H9 (cell line): ENCODE measurements around the gene FAM241A. TPM values are rescaled to one million over a fixed set of nuclear protein-coding genes. Genes with fewer than 3 reads are reported as not detected.

Source experiments
- DNase-seq: peaks from one replicate; pipeline ENCODE4 v3.0.0-alpha.2; 2017
- H2AFZ ChIP-seq: one replicate; pipeline ENCODE4 v1.6.1; 2013; ENCODE audit warnings: mild to moderate bottlenecking, low read length, control low read depth, moderate library complexity
- H2AK5ac ChIP-seq: 2 replicates; pipeline ENCODE4 v1.6.1; 2013; ENCODE audit warnings: low read length, control low read depth, mixed read lengths; ENCODE audit not compliant: insufficient read length
- H2BK120ac ChIP-seq: one replicate; pipeline ENCODE4 v1.6.1; 2013; ENCODE audit warnings: low read depth, mild to moderate bottlenecking, low read length, control low read depth, inconsistent platforms; ENCODE audit not compliant: poor library complexity, severe bottlenecking
- H2BK12ac ChIP-seq: 2 replicates; pipeline ENCODE4 v1.6.1; 2013; ENCODE audit warnings: low read length, control low read depth, mixed read lengths, low read depth; ENCODE audit not compliant: insufficient read length
- H2BK15ac ChIP-seq: 2 replicates; pipeline ENCODE4 v1.6.1; 2013; ENCODE audit warnings: low read depth, low read length, control low read depth
- H2BK20ac ChIP-seq: one replicate; pipeline ENCODE4 v1.6.1; 2013; ENCODE audit warnings: low read depth, mild to moderate bottlenecking, low read length, control low read depth, inconsistent platforms; ENCODE audit not compliant: poor library complexity, severe bottlenecking
- H2BK5ac ChIP-seq: 2 replicates; pipeline ENCODE4 v1.6.1; 2013; ENCODE audit warnings: low read length, control low read depth, mixed read lengths; ENCODE audit not compliant: insufficient read length
- H3K14ac ChIP-seq: 2 replicates; pipeline ENCODE4 v1.6.1; 2013; ENCODE audit warnings: low read length, control low read depth; ENCODE audit not compliant: insufficient read depth
- H3K18ac ChIP-seq: 2 replicates; pipeline ENCODE4 v1.6.1; 2013; ENCODE audit warnings: low read depth, mild to moderate bottlenecking, mixed read lengths, low read length, control low read depth; ENCODE audit not compliant: insufficient read length
- H3K23ac ChIP-seq: 2 replicates; pipeline ENCODE4 v1.6.1; 2013; ENCODE audit warnings: low read length, control low read depth, mixed read lengths, low read depth; ENCODE audit not compliant: insufficient read length
- H3K23me2 ChIP-seq: 2 replicates; pipeline ENCODE4 v1.6.1; 2013; ENCODE audit warnings: low read depth, mild to moderate bottlenecking, mixed read lengths, low read length, control low read depth; ENCODE audit not compliant: insufficient read length, poor library complexity, severe bottlenecking
- H3K27ac ChIP-seq: 2 replicates; pipeline ENCODE4 v1.5.1; 2013; ENCODE audit warnings: low read length, control low read depth, mixed read lengths, low read depth; ENCODE audit not compliant: insufficient read length
- H3K27me3 ChIP-seq: 2 replicates; pipeline ENCODE4 v1.6.1; 2013; ENCODE audit warnings: low read length, control low read depth, inconsistent platforms; ENCODE audit not compliant: insufficient read depth
- H3K4ac ChIP-seq: 2 replicates; pipeline ENCODE4 v1.6.1; 2013; ENCODE audit warnings: low read depth, mild to moderate bottlenecking, control low read depth, inconsistent platforms, low read length, moderate library complexity
- H3K4me1 ChIP-seq: 2 replicates; pipeline ENCODE4 v1.6.1; 2013; ENCODE audit warnings: low read length, control low read depth, inconsistent platforms; ENCODE audit not compliant: insufficient read depth
- H3K4me2 ChIP-seq: 2 replicates; pipeline ENCODE4 v1.6.1; 2013; ENCODE audit warnings: low read length, control low read depth, mixed read lengths; ENCODE audit not compliant: insufficient read length, insufficient read depth
- H3K56ac ChIP-seq: 2 replicates; pipeline ENCODE4 v1.6.1; 2013; ENCODE audit warnings: low read depth, mild to moderate bottlenecking, mixed read lengths, low read length, control low read depth; ENCODE audit not compliant: insufficient read length
- H3K79me1 ChIP-seq: 2 replicates; pipeline ENCODE4 v1.6.1; 2013; ENCODE audit warnings: low read depth, mild to moderate bottlenecking, moderate library complexity, low read length, control low read depth, inconsistent platforms; ENCODE audit not compliant: insufficient read depth, poor library complexity, severe bottlenecking
- H3K79me2 ChIP-seq: 2 replicates; pipeline ENCODE4 v1.6.1; 2013; ENCODE audit warnings: low read length, control low read depth, inconsistent platforms; ENCODE audit not compliant: insufficient read depth
- H3K9ac ChIP-seq: 2 replicates; pipeline ENCODE4 v1.6.1; 2013; ENCODE audit warnings: low read length, control low read depth, mixed read lengths; ENCODE audit not compliant: insufficient read length; ENCODE audit errors: extremely low read depth
- H3K9me3 ChIP-seq: one replicate; pipeline ENCODE4 v1.6.1; 2013; ENCODE audit warnings: low read depth, low read length, inconsistent platforms; ENCODE audit not compliant: control insufficient read depth
- H3T11ph ChIP-seq: one replicate; pipeline ENCODE4 v1.6.1; 2013; ENCODE audit warnings: mild to moderate bottlenecking, low read length, control low read depth, inconsistent platforms
- H4K20me1 ChIP-seq: one replicate; pipeline ENCODE4 v1.6.1; 2013; ENCODE audit not compliant: control insufficient read depth, insufficient read length, insufficient read depth
- H4K5ac ChIP-seq: 2 replicates; pipeline ENCODE4 v1.6.1; 2013; ENCODE audit warnings: low read depth, mild to moderate bottlenecking, mixed read lengths, low read length, control low read depth; ENCODE audit not compliant: insufficient read length
- H4K8ac ChIP-seq: replicated peaks from 2 replicates; pipeline ENCODE4 v1.6.1; 2013; ENCODE audit warnings: low read length, control low read depth, mixed read lengths, low read depth; ENCODE audit not compliant: insufficient read length
- H4K91ac ChIP-seq: 2 replicates; pipeline ENCODE4 v1.6.1; 2013; ENCODE audit warnings: low read depth, mild to moderate bottlenecking, moderate library complexity, mixed read lengths, low read length, control low read depth; ENCODE audit not compliant: insufficient read length
- H3K27ac Mint-ChIP-seq, 3 experiments: 2 replicates in 2 of 3; 3 replicates in 1 of 3; pipeline ENCODE4 v1.8.0; 2020 to 2021; ENCODE audit warnings: mixed read lengths in 3 of 3, mild to moderate bottlenecking in 1 of 3, moderate library complexity in 1 of 3
- H3K27me3 Mint-ChIP-seq: 2 replicates; pipeline ENCODE4 v1.8.0; 2021; ENCODE audit warnings: low read depth, mild to moderate bottlenecking, moderate library complexity, mixed read lengths
- H3K36me3 Mint-ChIP-seq, 3 experiments: 2 replicates in 2 of 3; 3 replicates in 1 of 3; pipeline ENCODE4 v1.8.0; 2020 to 2021; ENCODE audit warnings: low read depth in 3 of 3, mixed read lengths in 3 of 3; ENCODE audit not compliant: insufficient read depth in 1 of 3
- H3K4me1 Mint-ChIP-seq, 2 experiments: 2 replicates each; pipeline ENCODE4 v1.8.0; 2020; ENCODE audit warnings: mixed read lengths in 2 of 2
- H3K4me3 Mint-ChIP-seq, 2 experiments: 2 replicates in 1 of 2; 3 replicates in 1 of 2; pipeline ENCODE4 v1.8.0; 2020 to 2021; ENCODE audit warnings: mild to moderate bottlenecking in 2 of 2, mixed read lengths in 2 of 2, moderate library complexity in 1 of 2
- H3K9me3 Mint-ChIP-seq, 2 experiments: 2 replicates in 1 of 2; 3 replicates in 1 of 2; pipeline ENCODE4 v1.8.0; 2020; ENCODE audit warnings: mild to moderate bottlenecking in 2 of 2, mixed read lengths in 2 of 2, moderate library complexity in 1 of 2
- WGBS: extraction: QIAGEN DNeasy Blood & Tissue Kit; methylation state at CpG from one replicate; pipeline ENCODE4 v1.1.7; 2013; ENCODE audit warnings: missing lambda C conversion rate, low lambda C conversion rate, mixed read lengths; ENCODE audit not compliant: insufficient read length; ENCODE audit errors: extremely low coverage; 5-methylcytosine and 5-hydroxymethylcytosine counted together
- total RNA-seq: library from RNA; stranded (reverse); gene quantifications from 2 replicates; pipeline ENCODE4 v1.2.1, GENCODE V29; 2021
- TF ChIP-seq, protein P1 (sequence below): fragments of 200-600 bp; sonication (generic); conservative IDR thresholded peaks from 3 replicates; pipeline ENCODE4 v1.8.0; 2021; ENCODE audit warnings: antibody characterized with exemption, mild to moderate bottlenecking

Gene FAM241A
- total RNA-seq, 1 experiment from 2014 or later: 0.13 TPM

- Histone ChIP-seq H3K23me2 (peaks cover 3% of the 10 kb centered on the region), H3K79me1 (no peaks in the 10 kb centered on the region), H2AK5ac (no peak overlapping the region), H4K20me1 (no peaks in the 10 kb centered on the region), H2BK12ac (no peak overlapping the region), H3K9ac (no peak overlapping the region), H3K27ac (no peak overlapping the region), H3K27me3 (peaks cover 4% of the 10 kb centered on the region; the same call in 1 of the 2 replicates), H2AFZ (no peak overlapping the region), H2BK5ac (no peak overlapping the region), H3K23ac (no peak overlapping the region), H4K5ac (no peak overlapping the region), H3K18ac (no peak overlapping the region), H3T11ph (no peak overlapping the region), H3K56ac (no peak overlapping the region), H2BK120ac (no peak overlapping the region), H4K8ac (no peak overlapping the region), H3K9me3 (no peaks in the 10 kb centered on the region), H3K4me1 (no peaks in the 10 kb centered on the region), H3K4me2 (no peak overlapping the region), H2BK20ac (no peak overlapping the region), H4K91ac (no peak overlapping the region), H3K14ac (no peak overlapping the region), H2BK15ac (no peak overlapping the region), H3K4ac (no peak overlapping the region), H3K79me2 (no peaks in the 10 kb centered on the region)
- H3K36me3 Mint-ChIP-seq: no peaks in the 10 kb centered on the region
- no peak for DNase-seq
- TF ChIP-seq, protein P1, sequence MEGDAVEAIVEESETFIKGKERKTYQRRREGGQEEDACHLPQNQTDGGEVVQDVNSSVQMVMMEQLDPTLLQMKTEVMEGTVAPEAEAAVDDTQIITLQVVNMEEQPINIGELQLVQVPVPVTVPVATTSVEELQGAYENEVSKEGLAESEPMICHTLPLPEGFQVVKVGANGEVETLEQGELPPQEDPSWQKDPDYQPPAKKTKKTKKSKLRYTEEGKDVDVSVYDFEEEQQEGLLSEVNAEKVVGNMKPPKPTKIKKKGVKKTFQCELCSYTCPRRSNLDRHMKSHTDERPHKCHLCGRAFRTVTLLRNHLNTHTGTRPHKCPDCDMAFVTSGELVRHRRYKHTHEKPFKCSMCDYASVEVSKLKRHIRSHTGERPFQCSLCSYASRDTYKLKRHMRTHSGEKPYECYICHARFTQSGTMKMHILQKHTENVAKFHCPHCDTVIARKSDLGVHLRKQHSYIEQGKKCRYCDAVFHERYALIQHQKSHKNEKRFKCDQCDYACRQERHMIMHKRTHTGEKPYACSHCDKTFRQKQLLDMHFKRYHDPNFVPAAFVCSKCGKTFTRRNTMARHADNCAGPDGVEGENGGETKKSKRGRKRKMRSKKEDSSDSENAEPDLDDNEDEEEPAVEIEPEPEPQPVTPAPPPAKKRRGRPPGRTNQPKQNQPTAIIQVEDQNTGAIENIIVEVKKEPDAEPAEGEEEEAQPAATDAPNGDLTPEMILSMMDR: no peak
- no peak overlapping the region for H3K27ac Mint-ChIP-seq
- peaks cover 3 to 11% of the 10 kb centered on the region in 2 experiments; a peak in 2 of 4 replicates for H3K4me1 Mint-ChIP-seq
- no peaks in the 10 kb centered on the region; a peak in 1 of 5 replicates for H3K9me3 Mint-ChIP-seq
- no CpG with 5 or more reads among the region's 5 CpGs for WGBS
- H3K4me3 Mint-ChIP-seq: no peak overlapping the region
- H3K27me3 Mint-ChIP-seq: peaks cover 30% of the 10 kb centered on the region
Measured at GRCh38 chr4:112150920-112151319, 5.7 kb downstream of the FAM241A start.
